ENCODE data around the gene CNTNAP2. TPM values are rescaled to one million over a fixed set of nuclear protein-coding genes. Genes with fewer than 3 reads are reported as not detected.
A peak's percentile ranks its signal among the peaks of the same experiment; 100 is the strongest.

Gene CNTNAP2
- total and polyA plus RNA-seq, 2 of the 8 experiments (the other 6 are each of a cell fraction or from before 2014, with no cell fraction given), result 27.9 to 71.0 TPM

DNA sequence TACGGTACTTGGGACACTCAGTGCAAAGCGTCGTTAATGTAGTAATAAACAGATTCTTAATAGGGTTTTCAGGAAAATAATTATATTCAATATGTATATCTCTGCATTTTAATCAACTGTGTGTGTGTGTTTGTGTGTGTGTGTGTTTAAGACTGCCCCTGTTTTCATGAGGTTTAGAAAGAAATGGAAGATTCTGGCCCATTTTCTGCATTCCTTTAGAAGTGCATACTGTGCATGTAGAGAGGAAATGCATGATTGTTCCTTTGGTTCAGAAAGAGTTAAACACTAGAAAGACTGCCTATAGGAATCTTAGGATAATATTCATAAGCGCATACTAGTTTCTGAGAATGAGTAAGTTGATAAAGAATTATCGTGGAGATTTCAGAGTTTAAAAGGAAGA lies 975 bp downstream of the CNTNAP2 start:
- Histone ChIP-seq H3K4me3 (ENCODE audit: extremely low read depth in 1 of 4, insufficient read depth in 2 of 4, low read depth in 3 of 4, low read length in 4 of 4) (peak overlapping the region in 3 of 4 experiments; percentile 64 to 70 (median 68); a peak in 4 of 8 replicates), H2BK12ac (ENCODE audit: low read depth, low read length) (no peak overlapping the region), H4K91ac (replicated peaks; ENCODE audit: insufficient read length, low read length) (no peak overlapping the region), H3K27me3 (replicated peaks in 1 of 4; ENCODE audit: control insufficient read depth in 3 of 4, extremely low read depth in 1 of 4, insufficient read depth in 3 of 4, low read length in 3 of 4) (peaks cover 0 to 9% (median 3%) of the 10 kb centered on the region in 4 experiments; a peak in 3 of 7 replicates), H3K79me1 (ENCODE audit: low read depth, low read length) (no peaks in the 10 kb centered on the region), H3K27ac (ENCODE audit: low read depth, low read length) (no peak overlapping the region), H3K23me2 (ENCODE audit: low read depth, low read length) (peaks cover 16% of the 10 kb centered on the region), H2AFZ (ENCODE audit: low read length) (no peak overlapping the region), H2BK5ac (ENCODE audit: low read depth, low read length) (no peak overlapping the region), H3K4me2 (ENCODE audit: insufficient read depth in 1 of 2, low read depth in 2 of 2, low read length in 2 of 2) (peak overlapping the region; percentile 90 to 99), H3K4ac (replicated peaks; ENCODE audit: insufficient read length, low read depth, low read length) (no peak overlapping the region), H4K5ac (ENCODE audit: insufficient read length, low read depth, low read length) (no peak overlapping the region), H4K20me1 (replicated peaks in 1 of 2; ENCODE audit: control insufficient read depth in 1 of 2, insufficient read depth in 2 of 2, low read length in 2 of 2) (peaks cover 3 to 5% of the 10 kb centered on the region in 2 experiments), H4K8ac (ENCODE audit: extremely low read depth, insufficient read depth, low read length) (no peak overlapping the region), H3K56ac (replicated peaks; ENCODE audit: insufficient read length, low read depth, low read length) (no peak overlapping the region), H2BK120ac (replicated peaks; ENCODE audit: low read depth, low read length) (no peak overlapping the region), H3K14ac (ENCODE audit: insufficient read length) (no peak overlapping the region), H2AK5ac (ENCODE audit: low read depth, low read length) (no peak overlapping the region), H3K4me1 (replicated peaks in 1 of 4; ENCODE audit: control insufficient read depth in 3 of 4, insufficient read depth in 4 of 4, low read length in 3 of 4) (peaks cover 0 to 7% (median 1%) of the 10 kb centered on the region in 4 experiments; a peak in 5 of 7 replicates), H3K23ac (ENCODE audit: insufficient read length) (no peak overlapping the region), H3K9me3 (ENCODE audit: insufficient read depth in 2 of 2, low read depth in 1 of 2, low read length in 1 of 2) (no peaks in the 10 kb centered on the region), H2BK15ac (ENCODE audit: low read length) (no peak overlapping the region), H3K79me2 (ENCODE audit: control insufficient read depth in 1 of 2, insufficient read depth in 2 of 2, low read length in 2 of 2) (no peaks in the 10 kb centered on the region), H3K9ac (replicated peaks in 1 of 4; ENCODE audit: extremely low read depth in 1 of 4, low read depth in 3 of 4, low read length in 3 of 4) (no peak overlapping the region), H2BK20ac (ENCODE audit: low read length) (no peak overlapping the region), H3K36me3 (ENCODE audit: control insufficient read depth in 2 of 4, insufficient read depth in 4 of 4, low read length in 3 of 4) (no peaks in the 10 kb centered on the region), H3K18ac (ENCODE audit: extremely low read depth, low read length) (no peak overlapping the region)
- no peak for TF ChIP-seq BRCA1 (IDR thresholded peaks at IDR 0.05; ENCODE audit: low read depth, low read length)
- TF ChIP-seq, protein P1, sequence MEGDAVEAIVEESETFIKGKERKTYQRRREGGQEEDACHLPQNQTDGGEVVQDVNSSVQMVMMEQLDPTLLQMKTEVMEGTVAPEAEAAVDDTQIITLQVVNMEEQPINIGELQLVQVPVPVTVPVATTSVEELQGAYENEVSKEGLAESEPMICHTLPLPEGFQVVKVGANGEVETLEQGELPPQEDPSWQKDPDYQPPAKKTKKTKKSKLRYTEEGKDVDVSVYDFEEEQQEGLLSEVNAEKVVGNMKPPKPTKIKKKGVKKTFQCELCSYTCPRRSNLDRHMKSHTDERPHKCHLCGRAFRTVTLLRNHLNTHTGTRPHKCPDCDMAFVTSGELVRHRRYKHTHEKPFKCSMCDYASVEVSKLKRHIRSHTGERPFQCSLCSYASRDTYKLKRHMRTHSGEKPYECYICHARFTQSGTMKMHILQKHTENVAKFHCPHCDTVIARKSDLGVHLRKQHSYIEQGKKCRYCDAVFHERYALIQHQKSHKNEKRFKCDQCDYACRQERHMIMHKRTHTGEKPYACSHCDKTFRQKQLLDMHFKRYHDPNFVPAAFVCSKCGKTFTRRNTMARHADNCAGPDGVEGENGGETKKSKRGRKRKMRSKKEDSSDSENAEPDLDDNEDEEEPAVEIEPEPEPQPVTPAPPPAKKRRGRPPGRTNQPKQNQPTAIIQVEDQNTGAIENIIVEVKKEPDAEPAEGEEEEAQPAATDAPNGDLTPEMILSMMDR (IDR thresholded peaks at IDR 0.05; ENCODE audit: control extremely low read depth in 1 of 3, insufficient read depth in 1 of 3, low read depth in 1 of 3, low read length in 3 of 3), result no peak
- TF ChIP-seq GTF2F1 (IDR thresholded peaks at IDR 0.05; ENCODE audit: borderline replicate concordance, low read depth, low read length), result no peak
- no peak for TF ChIP-seq FOSL1 (IDR thresholded peaks at IDR 0.05; ENCODE audit: insufficient read depth, low read depth, low read length)
- TF ChIP-seq CHD1 (IDR thresholded peaks at IDR 0.05; ENCODE audit: low read depth, low read length), result no peak
- TF ChIP-seq KDM1A (IDR thresholded peaks at IDR 0.05; ENCODE audit: borderline replicate concordance, low read length), result no peak
- DNase-seq (ENCODE audit: low read depth in 1 of 2, low spot score in 2 of 2) (no peak), FAIRE-seq (no peak)
- POLR2A ChIA-PET (ENCODE audit: partially characterized antibody), result interaction anchor here (1.3 kb wide), 1 partner anchor 8 kb away, joined by 5 read pairs; no protein-coding TSS in a partner anchor
- CTCF ChIA-PET (ENCODE audit: partially characterized antibody), result interaction anchor here (1.1 to 2.7 kb wide), 3 partner anchors 9 to 1087 kb away, joined by 3 to 14 read pairs (median 5); no protein-coding TSS in a partner anchor
- WGBS, 2 experiments (ENCODE audit: extremely low coverage in 1 of 2, insufficient coverage in 1 of 2, insufficient read length in 1 of 2, insufficient replicate concordance in 2 of 2, low coverage in 1 of 2, low lambda C conversion rate in 2 of 2, missing lambda C conversion rate in 1 of 2), result 75 to 100% methylated on average over 1 to 5 of the region's 5 CpGs
